H1 (cell line): ENCODE measurements around the gene CALR. TPM values are rescaled to one million over a fixed set of nuclear protein-coding genes. Genes with fewer than 3 reads are reported as not detected.

ENCODE experiments used
- CBX5 ChIP-seq: fragments of 300-800, 300-1000 bp; sonication (generic); IDR thresholded peaks from 2 replicates; pipeline ENCODE4 v1.7.1; 2016; ENCODE audit warnings: antibody characterized with exemption, low read length, low read depth
- EZH2 ChIP-seq: fragments of 200-600 bp; sonication (generic); IDR thresholded peaks from 2 replicates; pipeline ENCODE4 v1.7.1; 2012; ENCODE audit warnings: low read depth, mild to moderate bottlenecking, moderate library complexity, low read length, inconsistent platforms; ENCODE audit not compliant: severe bottlenecking
- GTF2F1 ChIP-seq: IDR thresholded peaks from 2 replicates; pipeline ENCODE4 v1.6.1; 2012; ENCODE audit warnings: low read depth, low read length, improper control_type of control experiment, borderline replicate concordance
- KDM5A ChIP-seq: fragments of 200-600 bp; IDR thresholded peaks from 2 replicates; pipeline ENCODE4 v1.7.1; 2012; ENCODE audit warnings: mild to moderate bottlenecking, low read length, inconsistent platforms, mixed read lengths
- PHF8 ChIP-seq: fragments of 200-600 bp; sonication (generic); conservative IDR thresholded peaks from 2 replicates; pipeline ENCODE4 v1.7.1; 2012; ENCODE audit warnings: low read depth, mild to moderate bottlenecking, inconsistent platforms, low read length, moderate library complexity
- SRF ChIP-seq: IDR thresholded peaks from 2 replicates; pipeline ENCODE4 v1.6.1; 2011; ENCODE audit warnings: mild to moderate bottlenecking, low read depth, low read length, moderate library complexity
- polyA plus RNA-seq, 7 experiments: library from polyadenylated mRNA; depleted of rRNA in 3 of 7; stranded (reverse) in 5 of 7; unstranded in 2 of 7; fragments of >200 nt in 5 of 7; fragments of 200-250 nt in 2 of 7; gene quantifications; 1 replicate in 5 of 7; 2 replicates in 1 of 7; 4 replicates in 1 of 7; pipeline versions ENCODE4 v1.2.1 to v1.2.3, GENCODE V29; 2011 to 2013; ENCODE audit warnings: missing spikeins in 2 of 7, mixed read lengths in 2 of 7
- total RNA-seq: library from RNA; stranded (reverse); fragmentation: NEBNext Ultra II Directional; extraction: Animal tissue kit (Norgen Biotek cat#: 25700); gene quantifications from 2 replicates; pipeline ENCODE4 v1.2.1, GENCODE V29; 2021
- TF ChIP-seq, protein P1 (sequence below): fragments of 300-600 bp; sonication (generic); IDR thresholded peaks from 2 replicates; pipeline ENCODE4 v1.7.1; 2012; ENCODE audit warnings: low read length, moderate library complexity, mild to moderate bottlenecking, inconsistent platforms; ENCODE audit not compliant: insufficient replicate concordance
- TF ChIP-seq, protein P2 (sequence below): IDR thresholded peaks from 2 replicates; pipeline ENCODE4 v1.6.1; 2012; ENCODE audit warnings: inconsistent platforms

The CALR gene
- total and polyA plus RNA-seq, 2 of the 8 experiments (the other 6 are each of a cell fraction or from before 2014, with no cell fraction given), result 591 to 1,155 TPM

DNA sequence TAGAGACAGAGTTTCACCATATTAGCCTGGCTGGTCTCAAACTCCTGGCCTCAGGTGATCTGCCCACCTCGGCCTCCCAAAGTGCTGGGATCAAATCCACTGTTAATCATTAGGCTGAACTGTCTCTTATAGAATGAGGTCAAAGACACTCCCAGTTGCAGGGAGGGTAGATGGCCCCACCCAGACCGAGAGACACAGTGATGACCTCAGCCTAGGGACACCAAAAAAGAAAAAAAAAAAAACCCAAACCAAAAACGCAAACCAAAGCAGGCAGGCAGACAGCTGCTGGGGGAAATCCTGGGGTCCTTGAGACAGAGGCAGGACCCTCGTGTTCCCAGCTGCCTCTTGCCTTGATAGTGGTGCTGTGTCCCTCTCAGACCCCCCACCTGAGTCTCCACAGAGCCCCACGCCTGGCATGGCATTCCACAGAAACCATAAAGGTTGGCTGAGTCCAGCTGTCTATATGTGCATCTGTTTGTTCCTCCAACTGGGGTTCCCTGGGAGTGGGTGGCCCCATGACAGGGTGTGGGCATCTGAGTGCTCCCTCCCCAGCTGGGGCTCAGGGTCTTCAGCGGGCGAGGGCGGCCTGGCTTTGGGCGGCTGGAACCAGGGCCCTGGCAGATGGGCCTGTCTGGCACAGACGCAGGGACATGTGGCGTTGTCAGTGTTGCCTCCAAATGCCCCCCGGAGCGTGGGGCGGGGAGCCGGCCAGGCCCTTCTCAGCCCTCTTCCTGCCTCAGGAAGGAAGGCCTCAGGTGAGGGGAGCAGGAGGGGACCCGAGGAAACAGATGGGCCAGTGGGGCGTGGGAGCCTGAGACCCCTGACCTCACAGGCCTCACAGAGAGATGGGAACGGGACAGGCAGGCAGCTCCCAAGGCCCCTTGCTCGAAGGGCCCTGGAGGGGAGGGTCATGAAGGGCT lies 36.2 kb downstream of the CALR start (continued):
- TF ChIP-seq, protein P1, sequence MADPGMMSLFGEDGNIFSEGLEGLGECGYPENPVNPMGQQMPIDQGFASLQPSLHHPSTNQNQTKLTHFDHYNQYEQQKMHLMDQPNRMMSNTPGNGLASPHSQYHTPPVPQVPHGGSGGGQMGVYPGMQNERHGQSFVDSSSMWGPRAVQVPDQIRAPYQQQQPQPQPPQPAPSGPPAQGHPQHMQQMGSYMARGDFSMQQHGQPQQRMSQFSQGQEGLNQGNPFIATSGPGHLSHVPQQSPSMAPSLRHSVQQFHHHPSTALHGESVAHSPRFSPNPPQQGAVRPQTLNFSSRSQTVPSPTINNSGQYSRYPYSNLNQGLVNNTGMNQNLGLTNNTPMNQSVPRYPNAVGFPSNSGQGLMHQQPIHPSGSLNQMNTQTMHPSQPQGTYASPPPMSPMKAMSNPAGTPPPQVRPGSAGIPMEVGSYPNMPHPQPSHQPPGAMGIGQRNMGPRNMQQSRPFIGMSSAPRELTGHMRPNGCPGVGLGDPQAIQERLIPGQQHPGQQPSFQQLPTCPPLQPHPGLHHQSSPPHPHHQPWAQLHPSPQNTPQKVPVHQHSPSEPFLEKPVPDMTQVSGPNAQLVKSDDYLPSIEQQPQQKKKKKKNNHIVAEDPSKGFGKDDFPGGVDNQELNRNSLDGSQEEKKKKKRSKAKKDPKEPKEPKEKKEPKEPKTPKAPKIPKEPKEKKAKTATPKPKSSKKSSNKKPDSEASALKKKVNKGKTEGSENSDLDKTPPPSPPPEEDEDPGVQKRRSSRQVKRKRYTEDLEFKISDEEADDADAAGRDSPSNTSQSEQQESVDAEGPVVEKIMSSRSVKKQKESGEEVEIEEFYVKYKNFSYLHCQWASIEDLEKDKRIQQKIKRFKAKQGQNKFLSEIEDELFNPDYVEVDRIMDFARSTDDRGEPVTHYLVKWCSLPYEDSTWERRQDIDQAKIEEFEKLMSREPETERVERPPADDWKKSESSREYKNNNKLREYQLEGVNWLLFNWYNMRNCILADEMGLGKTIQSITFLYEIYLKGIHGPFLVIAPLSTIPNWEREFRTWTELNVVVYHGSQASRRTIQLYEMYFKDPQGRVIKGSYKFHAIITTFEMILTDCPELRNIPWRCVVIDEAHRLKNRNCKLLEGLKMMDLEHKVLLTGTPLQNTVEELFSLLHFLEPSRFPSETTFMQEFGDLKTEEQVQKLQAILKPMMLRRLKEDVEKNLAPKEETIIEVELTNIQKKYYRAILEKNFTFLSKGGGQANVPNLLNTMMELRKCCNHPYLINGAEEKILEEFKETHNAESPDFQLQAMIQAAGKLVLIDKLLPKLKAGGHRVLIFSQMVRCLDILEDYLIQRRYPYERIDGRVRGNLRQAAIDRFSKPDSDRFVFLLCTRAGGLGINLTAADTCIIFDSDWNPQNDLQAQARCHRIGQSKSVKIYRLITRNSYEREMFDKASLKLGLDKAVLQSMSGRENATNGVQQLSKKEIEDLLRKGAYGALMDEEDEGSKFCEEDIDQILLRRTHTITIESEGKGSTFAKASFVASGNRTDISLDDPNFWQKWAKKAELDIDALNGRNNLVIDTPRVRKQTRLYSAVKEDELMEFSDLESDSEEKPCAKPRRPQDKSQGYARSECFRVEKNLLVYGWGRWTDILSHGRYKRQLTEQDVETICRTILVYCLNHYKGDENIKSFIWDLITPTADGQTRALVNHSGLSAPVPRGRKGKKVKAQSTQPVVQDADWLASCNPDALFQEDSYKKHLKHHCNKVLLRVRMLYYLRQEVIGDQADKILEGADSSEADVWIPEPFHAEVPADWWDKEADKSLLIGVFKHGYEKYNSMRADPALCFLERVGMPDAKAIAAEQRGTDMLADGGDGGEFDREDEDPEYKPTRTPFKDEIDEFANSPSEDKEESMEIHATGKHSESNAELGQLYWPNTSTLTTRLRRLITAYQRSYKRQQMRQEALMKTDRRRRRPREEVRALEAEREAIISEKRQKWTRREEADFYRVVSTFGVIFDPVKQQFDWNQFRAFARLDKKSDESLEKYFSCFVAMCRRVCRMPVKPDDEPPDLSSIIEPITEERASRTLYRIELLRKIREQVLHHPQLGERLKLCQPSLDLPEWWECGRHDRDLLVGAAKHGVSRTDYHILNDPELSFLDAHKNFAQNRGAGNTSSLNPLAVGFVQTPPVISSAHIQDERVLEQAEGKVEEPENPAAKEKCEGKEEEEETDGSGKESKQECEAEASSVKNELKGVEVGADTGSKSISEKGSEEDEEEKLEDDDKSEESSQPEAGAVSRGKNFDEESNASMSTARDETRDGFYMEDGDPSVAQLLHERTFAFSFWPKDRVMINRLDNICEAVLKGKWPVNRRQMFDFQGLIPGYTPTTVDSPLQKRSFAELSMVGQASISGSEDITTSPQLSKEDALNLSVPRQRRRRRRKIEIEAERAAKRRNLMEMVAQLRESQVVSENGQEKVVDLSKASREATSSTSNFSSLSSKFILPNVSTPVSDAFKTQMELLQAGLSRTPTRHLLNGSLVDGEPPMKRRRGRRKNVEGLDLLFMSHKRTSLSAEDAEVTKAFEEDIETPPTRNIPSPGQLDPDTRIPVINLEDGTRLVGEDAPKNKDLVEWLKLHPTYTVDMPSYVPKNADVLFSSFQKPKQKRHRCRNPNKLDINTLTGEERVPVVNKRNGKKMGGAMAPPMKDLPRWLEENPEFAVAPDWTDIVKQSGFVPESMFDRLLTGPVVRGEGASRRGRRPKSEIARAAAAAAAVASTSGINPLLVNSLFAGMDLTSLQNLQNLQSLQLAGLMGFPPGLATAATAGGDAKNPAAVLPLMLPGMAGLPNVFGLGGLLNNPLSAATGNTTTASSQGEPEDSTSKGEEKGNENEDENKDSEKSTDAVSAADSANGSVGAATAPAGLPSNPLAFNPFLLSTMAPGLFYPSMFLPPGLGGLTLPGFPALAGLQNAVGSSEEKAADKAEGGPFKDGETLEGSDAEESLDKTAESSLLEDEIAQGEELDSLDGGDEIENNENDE, result no peak
- TF ChIP-seq, protein P2, sequence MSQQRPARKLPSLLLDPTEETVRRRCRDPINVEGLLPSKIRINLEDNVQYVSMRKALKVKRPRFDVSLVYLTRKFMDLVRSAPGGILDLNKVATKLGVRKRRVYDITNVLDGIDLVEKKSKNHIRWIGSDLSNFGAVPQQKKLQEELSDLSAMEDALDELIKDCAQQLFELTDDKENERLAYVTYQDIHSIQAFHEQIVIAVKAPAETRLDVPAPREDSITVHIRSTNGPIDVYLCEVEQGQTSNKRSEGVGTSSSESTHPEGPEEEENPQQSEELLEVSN, result no peak
- TF ChIP-seq GTF2F1, result no peak
- no peak for TF ChIP-seq CBX5
- TF ChIP-seq KDM5A, result no peak
- no peak for TF ChIP-seq EZH2
- TF ChIP-seq SRF, result no peak
- no peak for TF ChIP-seq PHF8
